Subcutaneous adipose tissue (tissue), 4 donors: ENCODE results near the gene IRGQ. TPM values are rescaled to one million over a fixed set of nuclear protein-coding genes. Genes with fewer than 3 reads are reported as not detected.

Experiments used
- total RNA-seq, 4 donors: library from RNA; depleted of rRNA; stranded (reverse); fragments of >200 nt; gene quantifications; one replicate each; pipeline ENCODE4 v1.1.0, GENCODE V29; 2016
- TF ChIP-seq, protein P1 (sequence below): fragments of 450-650 bp; IDR thresholded peaks from one replicate; pipeline ENCODE4 v1.5.1; 2016; ENCODE audit warnings: low read depth, mild to moderate bottlenecking, control low read depth, antibody characterized with exemption, moderate library complexity

Gene IRGQ
- total RNA-seq, 4 donors from 2014 or later, result 8.5 to 16.0 (median 11.5) TPM

DNA sequence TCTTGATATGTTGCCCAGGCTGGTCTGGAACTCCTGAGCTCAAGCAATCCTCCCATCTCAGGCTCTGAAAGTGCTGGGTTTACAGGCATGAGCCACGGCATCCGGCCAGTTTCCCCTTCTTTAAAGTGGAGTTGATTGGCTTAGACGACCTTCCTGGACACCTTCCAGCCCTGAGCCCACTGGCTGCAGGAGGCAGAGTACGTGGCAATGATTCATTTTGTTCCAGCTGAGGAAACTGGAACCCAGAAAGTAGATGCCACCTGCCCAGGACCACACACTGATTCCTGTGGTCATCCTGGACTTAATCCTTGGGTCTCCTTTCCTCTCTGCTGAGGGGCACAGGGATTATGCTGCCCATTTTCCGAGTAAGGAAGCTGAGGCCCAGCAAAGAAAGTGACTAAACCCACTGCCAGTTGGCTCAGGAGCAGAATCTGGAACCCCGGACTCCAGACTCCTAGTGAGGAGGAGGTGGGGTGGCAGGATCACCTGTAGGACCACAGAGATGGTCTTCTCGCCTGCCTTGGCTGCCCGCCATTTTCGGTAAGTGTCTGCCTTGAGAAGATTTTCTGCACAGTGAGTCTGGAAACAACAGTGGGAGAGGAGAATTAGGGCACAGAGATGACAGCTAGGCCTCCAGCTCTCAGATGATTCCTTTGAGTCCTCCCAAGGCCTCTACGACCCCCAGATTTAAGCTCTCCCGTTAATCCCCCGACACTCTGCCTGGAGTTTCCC, 21.3 kb downstream of the IRGQ start:
- TF ChIP-seq, protein P1, sequence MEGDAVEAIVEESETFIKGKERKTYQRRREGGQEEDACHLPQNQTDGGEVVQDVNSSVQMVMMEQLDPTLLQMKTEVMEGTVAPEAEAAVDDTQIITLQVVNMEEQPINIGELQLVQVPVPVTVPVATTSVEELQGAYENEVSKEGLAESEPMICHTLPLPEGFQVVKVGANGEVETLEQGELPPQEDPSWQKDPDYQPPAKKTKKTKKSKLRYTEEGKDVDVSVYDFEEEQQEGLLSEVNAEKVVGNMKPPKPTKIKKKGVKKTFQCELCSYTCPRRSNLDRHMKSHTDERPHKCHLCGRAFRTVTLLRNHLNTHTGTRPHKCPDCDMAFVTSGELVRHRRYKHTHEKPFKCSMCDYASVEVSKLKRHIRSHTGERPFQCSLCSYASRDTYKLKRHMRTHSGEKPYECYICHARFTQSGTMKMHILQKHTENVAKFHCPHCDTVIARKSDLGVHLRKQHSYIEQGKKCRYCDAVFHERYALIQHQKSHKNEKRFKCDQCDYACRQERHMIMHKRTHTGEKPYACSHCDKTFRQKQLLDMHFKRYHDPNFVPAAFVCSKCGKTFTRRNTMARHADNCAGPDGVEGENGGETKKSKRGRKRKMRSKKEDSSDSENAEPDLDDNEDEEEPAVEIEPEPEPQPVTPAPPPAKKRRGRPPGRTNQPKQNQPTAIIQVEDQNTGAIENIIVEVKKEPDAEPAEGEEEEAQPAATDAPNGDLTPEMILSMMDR, result no peak

DNA sequence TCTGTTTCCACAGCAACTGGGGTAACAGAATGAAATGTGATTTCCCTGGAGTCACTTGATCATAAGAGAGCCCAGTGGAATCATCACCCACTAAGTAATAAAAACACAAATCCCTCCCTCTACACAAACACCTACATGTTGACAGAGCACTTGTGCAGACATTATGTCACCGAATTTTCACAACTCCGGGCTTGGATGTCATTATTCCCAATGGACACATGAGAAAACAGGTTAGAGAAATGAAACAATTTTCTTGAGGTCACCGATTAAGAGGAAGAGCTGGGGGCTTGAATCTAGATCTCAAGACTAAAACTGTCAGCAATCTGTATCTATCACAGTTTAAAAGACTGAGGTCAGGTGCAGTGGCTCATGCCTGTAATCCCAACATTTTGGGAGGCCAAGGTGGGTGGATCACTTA, 23.8 kb downstream of the IRGQ start:
- TF ChIP-seq, protein P1, result no peak

DNA sequence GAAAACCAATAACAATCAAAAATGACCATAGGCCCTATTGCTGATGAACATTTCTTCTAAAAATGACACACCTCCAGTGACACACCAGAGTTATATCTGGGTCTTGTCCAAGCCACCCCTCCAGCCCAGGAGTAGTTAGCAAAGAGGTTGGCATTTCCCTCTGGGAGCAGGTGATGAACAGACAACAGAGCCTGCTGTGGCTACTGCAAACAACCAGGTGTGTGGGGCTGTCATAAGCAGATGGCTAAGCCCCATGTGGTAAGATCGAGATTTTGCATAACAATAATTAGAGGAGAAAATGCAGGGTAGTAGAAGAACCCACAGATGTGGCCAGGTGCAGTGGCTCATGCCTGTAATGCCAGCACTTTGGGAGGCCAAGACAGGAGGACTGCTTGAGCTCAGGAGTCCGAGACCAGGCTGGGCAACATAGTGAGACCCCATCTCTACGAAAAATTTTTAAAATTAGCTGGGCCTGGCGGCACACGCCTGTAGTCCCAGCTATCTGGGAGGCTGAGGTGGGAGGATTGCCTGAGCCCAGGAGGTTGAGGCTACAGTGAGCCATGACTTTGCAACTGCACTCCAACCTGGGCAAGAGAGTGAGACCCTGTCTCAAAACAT, 25.7 kb downstream of the IRGQ start:
- TF ChIP-seq, protein P1, result no peak

DNA sequence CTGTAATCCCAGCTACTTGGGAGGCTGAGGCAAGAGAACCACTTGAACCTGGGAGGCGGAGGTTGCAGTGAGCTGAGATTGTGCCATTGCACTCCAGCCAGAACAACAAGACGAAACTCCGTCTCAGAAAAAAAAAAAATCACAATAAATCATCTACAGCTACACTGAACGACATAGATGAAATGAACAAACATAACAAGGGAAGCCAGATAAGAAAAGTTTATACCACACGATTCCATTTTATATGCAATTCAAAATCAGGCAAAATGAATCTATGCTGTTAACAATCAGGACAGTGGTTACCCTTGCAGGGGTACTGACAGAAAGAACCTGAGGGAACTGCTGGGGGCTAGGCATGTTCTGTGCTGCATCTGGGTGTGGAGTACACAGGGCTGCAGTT, 26.3 kb downstream of the IRGQ start:
- TF ChIP-seq, protein P1, result no peak

DNA sequence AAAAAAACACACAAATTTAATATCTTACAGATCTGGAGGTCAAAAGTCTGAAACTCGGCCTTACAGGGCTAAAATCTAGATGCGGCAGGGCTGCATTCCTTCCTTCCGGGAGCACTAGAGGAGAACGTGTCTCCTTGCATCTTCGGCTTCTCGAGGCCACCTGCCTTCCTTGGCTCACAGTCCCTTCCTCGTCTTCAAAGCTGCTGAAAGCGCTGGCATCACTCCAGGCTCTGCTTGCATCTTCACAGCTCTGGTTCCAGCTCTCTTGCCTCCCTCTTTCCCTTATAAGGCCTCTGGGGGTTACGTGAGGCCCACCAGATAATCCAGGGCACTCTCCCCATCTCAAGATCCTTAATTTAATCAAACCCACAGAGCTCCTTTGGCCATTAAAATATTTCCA, 31.1 kb downstream of the IRGQ start:
- TF ChIP-seq, protein P1, result no peak

DNA sequence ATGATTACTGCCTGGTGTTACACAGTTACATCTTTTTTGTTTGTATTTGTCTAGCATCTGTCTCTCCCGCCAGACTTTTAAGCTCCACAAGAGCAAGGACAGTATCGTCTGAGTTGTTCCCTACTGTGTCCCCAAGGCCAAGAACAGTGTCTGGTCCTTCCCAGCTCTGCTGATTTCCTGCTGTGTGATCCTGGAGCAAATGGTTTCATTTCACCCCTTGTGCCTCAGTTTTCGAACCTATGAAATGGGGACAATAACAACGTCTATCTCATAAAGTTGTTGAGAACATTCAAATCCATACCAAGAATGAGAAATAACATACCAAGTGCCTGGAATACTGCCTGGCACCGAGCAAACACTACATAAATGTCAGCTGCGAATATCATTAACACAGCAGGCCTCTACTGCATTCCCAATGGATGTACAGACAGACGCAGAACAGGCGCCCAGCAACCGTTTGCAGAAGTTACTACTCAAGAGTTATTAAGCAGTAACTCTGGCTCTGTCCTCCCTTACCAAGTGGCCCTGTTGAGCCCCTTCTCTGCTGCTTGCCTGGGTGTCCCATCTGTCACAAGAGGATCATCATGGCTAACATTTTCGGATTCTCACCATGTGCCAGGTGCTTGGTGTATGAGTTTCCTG, 32.0 kb downstream of the IRGQ start:
- TF ChIP-seq, protein P1, result no peak

DNA sequence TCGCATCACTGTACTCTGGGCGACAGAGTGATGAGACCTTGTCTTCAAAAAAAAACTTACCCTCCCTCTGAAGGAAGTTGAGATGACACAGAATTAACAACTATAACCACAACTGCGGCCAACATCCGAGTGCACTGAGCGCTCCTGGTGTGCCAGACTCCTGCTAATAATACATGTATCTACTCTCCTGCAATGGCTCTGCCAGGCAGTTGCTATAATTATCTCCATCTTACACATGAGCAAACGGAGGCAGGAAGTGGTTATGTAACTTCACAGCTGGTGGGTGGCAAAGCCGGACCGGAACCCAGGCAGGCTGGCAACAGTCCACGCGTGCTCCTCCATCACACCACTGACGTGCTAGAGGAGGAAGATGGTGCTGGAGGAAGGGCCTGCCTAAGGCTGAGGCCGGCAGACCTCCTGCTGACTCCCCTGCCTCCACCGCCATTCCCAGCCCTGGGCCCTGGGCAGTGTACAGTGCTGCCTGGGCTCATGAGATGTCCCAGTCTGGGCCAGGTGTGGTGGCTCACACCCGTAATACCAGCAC, 33.2 kb downstream of the IRGQ start:
- TF ChIP-seq, protein P1, result no peak
